Measurements from ENCODE around the gene OSBPL10. TPM values are rescaled to one million over a fixed set of nuclear protein-coding genes. Genes with fewer than 3 reads are reported as not detected.

OSBPL10 gene
- total and polyA plus RNA-seq, 7 donors = 2.3 to 77.7 (median 8.5) TPM

DNA sequence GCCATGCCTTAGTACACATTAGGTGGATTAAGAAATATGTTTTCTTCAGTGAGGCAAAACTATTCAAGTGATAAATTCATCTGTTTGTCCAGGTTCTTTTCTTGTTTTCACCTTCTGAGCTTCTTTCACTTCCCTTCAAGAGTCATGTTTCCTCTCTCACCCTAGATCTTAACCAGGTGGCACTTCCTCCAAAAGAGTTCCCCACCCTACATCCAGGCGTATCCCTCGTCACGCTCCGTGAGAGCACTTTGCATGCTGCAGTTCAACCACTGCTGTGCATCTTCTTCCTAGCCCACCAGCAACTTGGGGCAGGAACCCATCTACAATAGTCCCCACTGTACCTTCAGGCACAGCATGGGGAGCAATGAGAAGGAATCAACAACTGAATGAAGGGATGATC lies 28.9 kb downstream of the OSBPL10 start:
- intact Hi-C loops (cut with DNase I) = no loop called here
- DNase-seq = no peak
- H3K27me3 ChIP-seq = no peaks in the 10 kb centered on the region
- H3K4me3 ChIP-seq = no peak overlapping the region
- 55 to 86% methylated on average over 4 of the region's 4 CpGs for WGBS, 2 donors
- no peak for TF ChIP-seq POLR2A (IDR thresholded peaks at IDR 0.05)
- H3K4me1 ChIP-seq = no peaks in the 10 kb centered on the region
- H3K36me3 ChIP-seq = no peaks in the 10 kb centered on the region
- H3K9me3 ChIP-seq = peaks cover 0 to 8% (median 5%) of the 10 kb centered on the region in 4 donors
- H3K27ac ChIP-seq = no peak overlapping the region

DNA sequence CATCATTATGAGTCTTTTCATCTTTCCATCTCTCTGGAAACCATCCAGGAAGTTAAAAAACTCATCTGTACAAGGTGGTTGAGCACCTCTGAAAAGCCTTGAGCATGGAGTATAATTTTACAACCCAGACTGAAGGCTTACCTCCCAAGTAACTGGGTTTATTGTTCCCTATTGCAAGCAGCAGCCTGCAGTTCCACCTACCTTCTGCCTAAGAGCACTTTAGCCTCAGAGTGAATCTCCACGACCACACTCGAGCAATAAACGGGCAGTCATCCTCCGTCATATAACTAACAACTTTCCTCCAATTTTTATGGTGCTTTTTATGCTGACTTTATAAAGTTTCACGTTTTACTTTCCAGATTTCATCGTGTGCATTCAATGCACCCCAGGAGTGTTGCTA lies 32.8 kb downstream of the OSBPL10 start:
- intact Hi-C loops (cut with DNase I) = no loop called here
- WGBS, 2 donors = 18 to 67% methylated on average over 6 of the region's 6 CpGs
- H3K4me1 ChIP-seq = no peaks in the 10 kb centered on the region
- no peak overlapping the region for H3K27ac ChIP-seq
- no peaks in the 10 kb centered on the region for H3K36me3 ChIP-seq
- no peak overlapping the region for H3K4me3 ChIP-seq
- no peaks in the 10 kb centered on the region for H3K27me3 ChIP-seq
- DNase-seq = no peak
- no peaks in the 10 kb centered on the region for H3K9me3 ChIP-seq
- TF ChIP-seq POLR2A (IDR thresholded peaks at IDR 0.05) = no peak
- TF ChIP-seq, protein P1, sequence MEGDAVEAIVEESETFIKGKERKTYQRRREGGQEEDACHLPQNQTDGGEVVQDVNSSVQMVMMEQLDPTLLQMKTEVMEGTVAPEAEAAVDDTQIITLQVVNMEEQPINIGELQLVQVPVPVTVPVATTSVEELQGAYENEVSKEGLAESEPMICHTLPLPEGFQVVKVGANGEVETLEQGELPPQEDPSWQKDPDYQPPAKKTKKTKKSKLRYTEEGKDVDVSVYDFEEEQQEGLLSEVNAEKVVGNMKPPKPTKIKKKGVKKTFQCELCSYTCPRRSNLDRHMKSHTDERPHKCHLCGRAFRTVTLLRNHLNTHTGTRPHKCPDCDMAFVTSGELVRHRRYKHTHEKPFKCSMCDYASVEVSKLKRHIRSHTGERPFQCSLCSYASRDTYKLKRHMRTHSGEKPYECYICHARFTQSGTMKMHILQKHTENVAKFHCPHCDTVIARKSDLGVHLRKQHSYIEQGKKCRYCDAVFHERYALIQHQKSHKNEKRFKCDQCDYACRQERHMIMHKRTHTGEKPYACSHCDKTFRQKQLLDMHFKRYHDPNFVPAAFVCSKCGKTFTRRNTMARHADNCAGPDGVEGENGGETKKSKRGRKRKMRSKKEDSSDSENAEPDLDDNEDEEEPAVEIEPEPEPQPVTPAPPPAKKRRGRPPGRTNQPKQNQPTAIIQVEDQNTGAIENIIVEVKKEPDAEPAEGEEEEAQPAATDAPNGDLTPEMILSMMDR (IDR thresholded peaks at IDR 0.05) = no peak
- TF ChIP-seq EP300 (IDR thresholded peaks at IDR 0.05) = no peak
- TF ChIP-seq POLR2AphosphoS5 (IDR thresholded peaks at IDR 0.05) = no peak

DNA sequence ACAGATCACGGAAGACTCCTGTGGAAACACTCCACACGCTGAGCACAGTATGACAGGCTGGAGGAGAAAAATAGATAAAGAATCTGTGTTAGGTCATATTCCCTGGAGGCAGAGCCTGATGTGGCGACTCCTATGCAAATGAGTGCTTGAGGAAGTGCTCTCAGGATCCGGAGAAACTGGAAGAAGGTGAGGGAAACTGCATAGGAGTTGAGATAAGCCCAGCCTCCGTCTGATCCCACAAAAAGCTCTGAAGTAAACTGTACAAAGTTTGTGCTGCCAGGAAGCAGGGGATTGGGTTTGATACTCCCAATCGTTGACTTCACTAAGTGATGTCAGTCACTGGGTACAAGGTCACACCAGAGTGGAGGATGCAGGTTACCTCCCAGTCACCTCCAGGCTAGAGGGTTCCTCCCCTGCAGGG lies 33.4 kb downstream of the OSBPL10 start:
- Histone ChIP-seq H3K4me1 (no peaks in the 10 kb centered on the region), H3K27ac (no peak overlapping the region), H3K4me3 (no peak overlapping the region), H3K36me3 (no peaks in the 10 kb centered on the region), H3K27me3 (no peaks in the 10 kb centered on the region), H3K9me3 (no peaks in the 10 kb centered on the region)
- no peak for TF ChIP-seq EP300 (IDR thresholded peaks at IDR 0.05)
- TF ChIP-seq POLR2A (IDR thresholded peaks at IDR 0.05) = no peak
- TF ChIP-seq, protein P1 (IDR thresholded peaks at IDR 0.05) = no peak
- no peak for TF ChIP-seq POLR2AphosphoS5 (IDR thresholded peaks at IDR 0.05)
- intact Hi-C loops (cut with DNase I) = no loop called here
- 38 to 58% methylated on average over 6 of the region's 6 CpGs for WGBS, 2 donors
- DNase-seq = no peak

DNA sequence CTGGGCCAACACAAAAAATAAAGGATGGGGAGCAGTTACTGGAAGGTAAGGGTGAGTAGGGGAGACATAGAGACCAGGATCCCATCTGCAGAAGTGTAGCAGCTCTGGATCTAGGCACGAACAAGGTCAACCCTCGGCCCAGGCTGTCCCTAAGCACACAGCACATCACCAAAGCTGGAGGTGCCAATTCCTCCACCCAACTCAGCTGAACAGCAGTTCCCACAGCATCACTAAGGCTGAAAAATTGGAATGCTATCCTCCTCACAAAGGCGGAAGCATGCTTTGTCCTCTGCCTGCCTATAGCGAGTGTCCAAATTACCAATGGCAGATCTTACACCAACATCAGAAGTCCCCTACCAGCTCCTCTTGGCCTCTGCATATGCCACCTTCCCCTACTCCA lies 33.9 kb downstream of the OSBPL10 start:
- DNase-seq = no peak
- intact Hi-C loops (cut with DNase I) = no loop called here
- H3K36me3 ChIP-seq = no peaks in the 10 kb centered on the region
- 96 to 97% methylated on average over 4 of the region's 4 CpGs for WGBS, 2 donors
- no peaks in the 10 kb centered on the region for H3K9me3 ChIP-seq
- TF ChIP-seq EP300 (IDR thresholded peaks at IDR 0.05) = no peak
- TF ChIP-seq POLR2AphosphoS5 (IDR thresholded peaks at IDR 0.05) = no peak
- TF ChIP-seq, protein P1 (IDR thresholded peaks at IDR 0.05) = no peak
- no peaks in the 10 kb centered on the region for H3K27me3 ChIP-seq
- H3K4me1 ChIP-seq = no peaks in the 10 kb centered on the region
- no peak overlapping the region for H3K27ac ChIP-seq
- no peak overlapping the region for H3K4me3 ChIP-seq

DNA sequence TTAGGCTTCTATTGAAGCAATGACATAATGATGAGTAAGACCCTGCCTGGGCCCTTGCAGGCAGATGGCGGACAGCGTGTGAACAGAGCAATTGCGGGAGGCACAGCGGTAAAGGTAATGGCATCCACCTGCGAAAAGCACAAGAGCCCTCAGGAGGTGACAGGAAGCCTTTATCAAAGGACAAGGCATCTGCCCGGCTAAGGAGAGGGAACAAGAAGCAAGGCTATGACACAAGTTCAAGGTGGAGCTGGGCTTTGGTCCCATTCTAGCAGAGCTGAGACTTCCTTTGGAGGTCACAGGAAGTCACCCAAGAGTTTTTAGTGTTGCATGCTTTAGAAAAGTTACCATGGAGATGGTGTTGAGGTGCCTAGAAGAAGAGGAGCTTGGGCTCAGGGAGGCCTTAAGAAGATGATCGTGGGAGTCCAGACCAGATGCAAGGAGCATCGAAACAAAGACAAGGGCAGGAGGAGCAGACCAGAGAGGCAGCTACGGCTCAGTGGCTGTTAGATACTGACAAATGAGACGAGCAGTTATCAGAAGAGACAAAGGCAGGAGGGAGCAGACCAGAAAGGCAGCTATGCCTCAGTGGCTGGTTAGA lies 34.5 kb downstream of the OSBPL10 start:
- no peaks in the 10 kb centered on the region for H3K27me3 ChIP-seq
- TF ChIP-seq, protein P1 (IDR thresholded peaks at IDR 0.05) = no peak
- TF ChIP-seq POLR2A (IDR thresholded peaks at IDR 0.05) (no peak), POLR2AphosphoS5 (IDR thresholded peaks at IDR 0.05) (no peak), EP300 (IDR thresholded peaks at IDR 0.05) (no peak)
- DNase-seq = no peak
- no peak overlapping the region for H3K4me3 ChIP-seq
- H3K27ac ChIP-seq = no peak overlapping the region
- no peaks in the 10 kb centered on the region for H3K36me3 ChIP-seq
- H3K4me1 ChIP-seq = peaks cover 0 to under 1% (median 0%) of the 10 kb centered on the region in 4 donors
- intact Hi-C loops (cut with DNase I) = no loop called here
- H3K9me3 ChIP-seq = no peaks in the 10 kb centered on the region
- WGBS, 2 donors = 87 to 92% methylated on average over 10 of the region's 10 CpGs
